Gastroesophageal sphincter (tissue), 3 donors: ENCODE data around the gene PIK3R1.

Experiments
- POLR2A ChIP-seq, 2 donors: fragments of 450-650 bp; IDR thresholded peaks; one replicate each; pipeline ENCODE4 v1.6.1; 2017; ENCODE audit warnings: antibody characterized with exemption in 2 of 2, mild to moderate bottlenecking in 2 of 2, moderate library complexity in 1 of 2
- TF ChIP-seq, protein P1 (sequence below), 4 experiments: fragments of 200-600 bp in 2 of 4; fragments of 450-650 bp in 2 of 4; sonication (generic) in 1 of 4; IDR thresholded peaks; one replicate each; pipeline ENCODE4 v1.5.1; 2017 to 2019; ENCODE audit warnings: antibody characterized with exemption in 4 of 4, mild to moderate bottlenecking in 2 of 4, moderate library complexity in 2 of 4

DNA sequence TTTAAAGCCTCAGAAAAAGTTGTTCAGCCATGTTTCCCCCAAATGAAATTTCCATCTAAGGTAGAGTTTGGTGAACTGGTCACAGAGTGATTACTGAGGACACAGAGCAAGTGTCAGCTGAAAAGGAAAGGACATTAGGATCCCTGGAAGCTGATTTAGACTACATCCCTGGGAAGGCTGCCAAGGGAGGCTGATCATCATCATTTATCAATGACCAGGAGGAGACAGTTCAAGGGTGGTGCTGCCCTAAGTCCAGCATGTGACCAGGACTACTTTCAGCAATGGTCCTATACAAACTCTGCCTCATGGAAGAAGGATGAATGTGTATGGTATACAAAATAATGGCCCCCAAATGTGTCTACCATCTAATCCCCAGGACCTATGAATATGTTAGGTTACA lies 120.6 kb downstream of the PIK3R1 start:
- TF ChIP-seq, protein P1, sequence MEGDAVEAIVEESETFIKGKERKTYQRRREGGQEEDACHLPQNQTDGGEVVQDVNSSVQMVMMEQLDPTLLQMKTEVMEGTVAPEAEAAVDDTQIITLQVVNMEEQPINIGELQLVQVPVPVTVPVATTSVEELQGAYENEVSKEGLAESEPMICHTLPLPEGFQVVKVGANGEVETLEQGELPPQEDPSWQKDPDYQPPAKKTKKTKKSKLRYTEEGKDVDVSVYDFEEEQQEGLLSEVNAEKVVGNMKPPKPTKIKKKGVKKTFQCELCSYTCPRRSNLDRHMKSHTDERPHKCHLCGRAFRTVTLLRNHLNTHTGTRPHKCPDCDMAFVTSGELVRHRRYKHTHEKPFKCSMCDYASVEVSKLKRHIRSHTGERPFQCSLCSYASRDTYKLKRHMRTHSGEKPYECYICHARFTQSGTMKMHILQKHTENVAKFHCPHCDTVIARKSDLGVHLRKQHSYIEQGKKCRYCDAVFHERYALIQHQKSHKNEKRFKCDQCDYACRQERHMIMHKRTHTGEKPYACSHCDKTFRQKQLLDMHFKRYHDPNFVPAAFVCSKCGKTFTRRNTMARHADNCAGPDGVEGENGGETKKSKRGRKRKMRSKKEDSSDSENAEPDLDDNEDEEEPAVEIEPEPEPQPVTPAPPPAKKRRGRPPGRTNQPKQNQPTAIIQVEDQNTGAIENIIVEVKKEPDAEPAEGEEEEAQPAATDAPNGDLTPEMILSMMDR (IDR thresholded peaks at IDR 0.05): no peak
- TF ChIP-seq POLR2A (IDR thresholded peaks at IDR 0.05): no peak
